VCaP (cell line): ENCODE results near the gene VAMP2.

Experiments used
- H3K27ac ChIP-seq: fragments of 450-650 bp; 2 replicates; pipeline ENCODE4 v1.5.1; 2017
- CTCF ChIP-seq: fragments of 450-650 bp; conservative IDR thresholded peaks from 2 replicates; pipeline ENCODE4 v1.5.1; 2017; ENCODE audit warnings: mild to moderate bottlenecking, moderate library complexity

The VAMP2 gene

GRCh38 chr17:8156246-8156992 is 6.3 kb downstream of the VAMP2 start:
- H3K27ac ChIP-seq = peak overlapping the region; percentile 64
- no peak for TF ChIP-seq CTCF

DNA sequence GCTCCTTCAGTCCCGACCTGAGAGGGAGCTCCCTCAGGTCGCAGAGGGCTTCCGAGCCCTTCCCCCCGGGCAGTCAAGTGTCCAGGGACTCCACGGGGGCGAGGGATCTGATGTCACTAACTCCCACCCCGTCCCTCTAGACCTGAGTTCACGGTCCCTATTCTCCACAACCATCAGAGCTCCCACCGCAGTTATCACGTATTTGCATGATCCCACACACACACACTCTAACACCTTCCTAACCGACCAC is 6.8 kb downstream of the VAMP2 start:
- peak overlapping the region; percentile 64 for H3K27ac ChIP-seq
- TF ChIP-seq CTCF = no peak

- TF ChIP-seq CTCF = no peak
- H3K27ac ChIP-seq = peak overlapping the region; percentile 64
These were observed 7.3 kb downstream of the VAMP2 start for GRCh38 chr17:8155231-8155995.

- TF ChIP-seq CTCF = no peak
- H3K27ac ChIP-seq = peak overlapping the region; percentile 64
These were observed 8.1 kb downstream of the VAMP2 start for GRCh38 chr17:8154608-8155155.

DNA sequence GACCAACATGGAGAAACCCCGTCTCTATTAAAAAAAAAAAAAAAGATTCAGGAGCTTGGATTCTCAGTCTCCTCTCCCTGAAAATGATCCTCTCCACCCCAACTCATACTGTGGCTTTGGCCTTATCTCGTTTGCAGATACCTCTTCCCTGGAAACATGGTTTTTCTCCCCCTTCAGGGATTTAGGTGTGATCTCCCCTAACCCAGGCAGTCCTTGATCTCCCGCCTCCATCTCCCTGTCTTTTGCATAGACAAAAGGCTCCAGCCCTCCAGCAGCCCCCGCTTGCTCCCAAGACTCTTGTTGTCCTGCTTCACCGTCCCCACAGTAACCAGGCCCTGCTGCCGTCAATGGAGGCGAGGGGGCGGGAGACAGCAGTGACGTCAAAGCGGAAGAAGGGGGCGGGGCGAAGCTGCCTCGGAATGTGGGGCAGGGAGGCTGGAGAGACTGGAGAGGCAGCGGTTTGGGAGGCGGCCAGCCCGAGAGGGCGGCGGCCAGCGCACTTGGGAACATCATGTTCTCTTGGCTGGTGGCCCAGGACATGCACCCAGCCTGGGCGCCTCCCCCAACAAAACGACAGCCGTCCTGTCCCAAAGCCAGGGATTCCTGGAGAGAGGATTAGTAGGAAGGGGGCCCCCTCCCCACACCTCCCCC is 8.7 kb downstream of the VAMP2 start:
- no peak for TF ChIP-seq CTCF
- peak overlapping the region; percentile 64 for H3K27ac ChIP-seq

DNA sequence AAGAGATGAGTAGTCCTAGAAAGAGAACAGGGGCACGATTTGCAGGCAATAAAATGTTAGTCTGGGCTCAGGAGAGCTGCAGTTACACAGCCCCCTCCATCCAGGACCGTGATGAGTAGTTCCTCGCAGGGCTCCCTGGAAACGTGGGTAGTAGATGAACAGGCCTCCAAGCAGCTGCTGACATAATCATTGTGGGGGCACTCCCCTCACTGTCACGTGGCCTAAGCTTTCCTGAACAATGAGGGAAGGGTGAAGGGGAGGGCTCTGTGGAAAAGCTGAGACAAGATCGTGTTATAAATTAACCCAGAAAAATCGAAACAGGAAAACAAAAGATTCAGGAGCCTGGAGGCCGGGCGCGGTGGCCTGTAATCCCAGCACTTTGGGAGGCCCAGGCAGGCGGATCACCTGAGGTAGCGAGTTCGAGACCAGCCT is 9.2 kb downstream of the VAMP2 start:
- TF ChIP-seq CTCF = no peak
- peak overlapping the region; percentile 64 for H3K27ac ChIP-seq

GRCh38 chr17:8153031-8153451 is 9.7 kb downstream of the VAMP2 start:
- peak overlapping the region; percentile 73 for H3K27ac ChIP-seq
- TF ChIP-seq CTCF = no peak
